ENCODE data around the gene SLC1A7.

Gene SLC1A7

DNA sequence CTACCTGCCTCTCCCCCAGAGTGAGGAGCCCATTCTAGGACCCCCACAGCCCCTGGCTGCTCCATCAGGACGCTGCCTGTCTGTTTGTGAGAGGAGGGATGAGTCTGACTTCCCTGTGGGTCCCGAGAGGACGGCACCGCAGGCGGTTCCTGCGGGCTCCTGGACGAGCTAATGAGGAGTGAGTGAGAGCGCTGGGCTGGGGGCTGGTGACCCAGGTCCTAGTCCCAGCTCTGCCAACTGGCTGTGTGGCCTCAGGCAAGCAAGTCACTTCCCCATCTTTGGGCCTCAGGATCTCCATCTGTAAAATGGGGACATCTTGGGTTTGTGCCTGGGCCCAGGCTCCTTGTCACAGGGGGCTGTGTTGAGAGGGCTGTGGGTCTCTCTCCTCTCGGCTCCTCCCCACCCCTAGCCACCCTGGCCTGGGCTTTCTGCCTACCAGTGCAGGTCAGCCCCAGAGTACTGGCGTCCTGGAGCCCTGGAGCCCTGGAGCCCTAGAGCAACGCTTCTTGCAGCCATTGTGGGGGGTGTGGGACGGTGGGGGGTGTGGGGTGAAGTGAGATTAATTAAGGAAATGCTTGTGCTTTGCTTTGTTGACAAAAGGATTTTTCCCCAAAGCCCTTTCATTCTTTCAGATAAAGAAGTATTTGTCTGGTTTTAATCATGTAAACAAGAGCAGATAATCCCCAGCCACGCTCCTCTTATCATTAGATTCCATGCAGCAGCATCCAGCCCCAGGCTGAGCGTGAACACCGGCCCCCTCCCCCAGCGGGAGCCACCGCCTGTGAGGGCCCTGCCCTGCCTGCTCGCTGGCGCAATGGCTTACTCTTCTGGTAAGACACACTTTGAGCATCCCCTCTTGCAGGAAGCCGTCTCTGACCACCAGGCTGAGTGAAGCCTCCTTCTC, 26.8 kb downstream of the SLC1A7 start:
- no peak for DNase-seq

GRCh38 chr1:53114581-53115400, 27.6 kb downstream of the SLC1A7 start:
- DNase-seq = no peak

- DNase-seq = no peak
Measured at GRCh38 chr1:53114090-53114489, 28.3 kb downstream of the SLC1A7 start.

GRCh38 chr1:53112861-53113260, 29.6 kb downstream of the SLC1A7 start:
- no peak for DNase-seq

DNA sequence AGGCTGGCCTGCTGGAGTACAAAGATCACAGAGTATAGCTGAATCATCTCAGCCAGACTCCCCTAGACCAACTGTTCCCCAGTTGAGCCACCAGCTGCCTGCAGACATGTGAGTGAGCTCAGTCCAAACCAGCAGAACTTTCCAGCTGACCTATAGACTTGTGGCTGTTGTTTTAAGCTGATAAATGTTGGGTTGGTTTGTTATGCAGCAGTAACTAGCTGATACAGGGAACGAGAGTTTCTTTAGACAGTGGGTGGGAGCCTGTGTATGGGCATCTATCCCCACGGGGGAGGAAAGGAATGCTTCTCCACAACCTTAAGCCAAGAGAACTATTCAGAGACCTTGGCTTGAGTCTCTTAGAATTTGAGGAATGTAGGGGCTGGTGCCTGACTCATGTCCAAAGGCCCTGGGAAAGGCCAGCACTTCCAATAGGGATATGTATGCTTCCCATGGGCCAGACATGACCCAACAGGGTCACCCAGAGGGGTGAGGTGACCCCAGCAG, 30.1 kb downstream of the SLC1A7 start:
- no peak for DNase-seq

DNA sequence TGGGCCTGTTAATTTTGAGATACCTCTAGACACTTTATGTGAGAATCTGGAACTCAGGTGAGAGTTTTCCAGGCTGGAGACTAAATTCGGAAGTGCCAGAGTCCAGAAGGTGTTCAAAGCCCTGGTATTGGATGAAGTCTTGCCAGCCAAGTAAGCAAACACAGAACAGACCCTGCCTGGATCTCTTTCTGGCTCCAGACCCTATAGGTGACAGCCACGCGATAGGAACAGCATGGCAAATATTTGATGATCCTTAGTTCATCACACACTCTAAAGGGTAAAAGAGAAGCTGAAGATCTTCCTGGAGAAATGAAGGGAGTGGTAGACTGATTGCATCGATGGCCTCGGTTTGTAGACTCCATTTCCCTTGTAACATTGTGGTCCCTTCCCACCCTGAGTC, 30.7 kb downstream of the SLC1A7 start:
- no peak for DNase-seq

DNA sequence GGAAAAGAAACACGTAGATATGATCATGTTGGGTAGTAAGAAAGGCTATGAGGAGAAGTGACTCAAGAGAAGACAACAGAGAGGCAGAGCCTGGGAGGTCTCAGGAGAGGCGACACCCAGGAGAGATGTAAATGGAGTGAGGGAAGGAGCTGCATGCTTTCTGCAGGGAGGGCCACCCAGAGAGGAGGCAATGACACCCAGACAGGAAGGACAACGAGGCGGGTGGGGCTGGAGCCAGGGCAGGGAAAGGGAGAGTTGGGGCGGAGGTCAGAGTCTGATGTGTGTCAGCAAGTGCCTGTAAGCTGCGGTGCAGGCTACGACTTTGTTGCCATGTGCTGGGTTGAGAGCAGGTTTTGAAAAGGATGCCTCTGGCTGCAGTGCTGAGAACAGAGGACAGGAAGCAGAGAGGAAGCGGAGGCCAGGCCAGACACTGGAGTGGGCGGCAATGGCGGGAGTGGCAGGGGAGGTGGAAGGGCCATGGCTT, 31.3 kb downstream of the SLC1A7 start:
- DNase-seq = no peak

DNA sequence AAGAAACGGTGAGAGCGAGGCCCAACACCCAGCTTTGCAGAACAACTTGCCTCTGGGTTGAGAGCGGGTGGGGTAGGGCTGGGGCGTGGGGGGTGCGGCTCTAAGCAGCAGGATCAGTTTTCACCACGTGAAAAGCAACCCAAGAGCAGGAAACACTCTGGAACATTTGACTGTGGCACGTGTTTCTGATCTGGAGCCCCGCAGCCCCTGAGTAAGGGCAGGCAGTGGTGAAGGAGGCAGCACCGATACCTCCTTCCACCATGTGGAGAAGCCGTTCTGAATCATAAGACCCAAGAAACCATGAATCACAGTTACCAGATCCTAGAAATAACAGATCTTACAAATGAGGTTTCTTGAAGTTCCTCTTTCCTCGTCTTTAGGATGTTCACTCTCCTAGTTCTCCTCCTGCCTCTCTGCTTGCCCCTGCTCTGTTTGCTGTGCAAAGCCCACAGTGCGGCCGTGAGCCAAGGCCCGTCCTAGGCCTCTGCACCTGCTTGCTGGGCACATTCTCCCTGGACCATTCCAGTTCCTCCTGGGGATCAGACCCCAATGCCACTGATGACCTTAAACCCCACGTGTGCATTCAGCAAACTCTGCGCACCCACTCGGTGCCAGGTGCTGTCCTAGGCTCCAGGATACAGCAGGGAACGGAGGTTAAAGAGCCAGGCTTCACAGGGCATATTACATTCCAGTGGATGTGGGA, 31.9 kb downstream of the SLC1A7 start:
- no peak for DNase-seq

DNA sequence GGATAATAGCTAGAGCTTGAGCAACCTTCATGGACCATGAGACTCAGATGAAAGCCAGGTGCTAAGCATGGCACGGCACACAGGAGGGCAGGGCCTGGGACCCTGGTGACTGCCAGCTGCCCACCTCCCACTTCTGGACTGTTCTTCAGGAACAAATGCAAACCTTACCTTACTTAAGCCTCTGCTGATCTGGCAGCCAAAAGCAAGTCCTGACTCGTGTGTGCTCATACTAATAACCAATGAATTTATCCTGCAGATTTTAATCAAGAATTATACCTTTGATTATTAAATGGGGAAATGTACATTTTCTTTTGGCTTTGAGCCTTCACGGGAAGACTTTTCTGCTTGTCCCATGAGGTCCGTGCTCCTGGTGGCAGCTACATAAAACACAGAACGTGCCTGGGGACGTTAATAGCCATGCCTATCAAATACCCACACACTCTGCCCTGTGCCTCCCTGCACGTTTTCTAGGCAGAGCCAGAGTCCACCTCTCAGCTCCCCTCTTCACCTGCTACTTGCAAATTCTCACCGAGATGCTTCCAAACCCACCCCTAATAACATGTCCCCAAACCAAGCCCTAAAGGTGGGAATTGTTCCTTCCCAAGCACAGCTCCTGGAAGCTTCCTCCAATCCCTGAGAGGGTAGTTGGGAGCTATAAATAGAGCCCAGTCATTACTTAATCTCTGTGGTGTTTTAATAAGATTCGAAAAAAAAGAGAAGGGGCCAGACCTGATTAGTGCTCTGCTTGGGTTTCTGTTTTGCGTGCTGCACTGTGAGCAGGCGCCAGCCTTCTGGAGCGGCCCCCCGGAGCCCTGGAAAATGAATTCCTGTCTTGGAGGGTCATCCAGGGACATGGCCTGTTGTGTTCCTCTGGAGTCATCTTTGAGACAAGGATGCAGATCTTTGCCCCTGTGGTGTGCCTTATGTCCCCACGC, 33.5 kb downstream of the SLC1A7 start:
- DNase-seq = no peak

DNA sequence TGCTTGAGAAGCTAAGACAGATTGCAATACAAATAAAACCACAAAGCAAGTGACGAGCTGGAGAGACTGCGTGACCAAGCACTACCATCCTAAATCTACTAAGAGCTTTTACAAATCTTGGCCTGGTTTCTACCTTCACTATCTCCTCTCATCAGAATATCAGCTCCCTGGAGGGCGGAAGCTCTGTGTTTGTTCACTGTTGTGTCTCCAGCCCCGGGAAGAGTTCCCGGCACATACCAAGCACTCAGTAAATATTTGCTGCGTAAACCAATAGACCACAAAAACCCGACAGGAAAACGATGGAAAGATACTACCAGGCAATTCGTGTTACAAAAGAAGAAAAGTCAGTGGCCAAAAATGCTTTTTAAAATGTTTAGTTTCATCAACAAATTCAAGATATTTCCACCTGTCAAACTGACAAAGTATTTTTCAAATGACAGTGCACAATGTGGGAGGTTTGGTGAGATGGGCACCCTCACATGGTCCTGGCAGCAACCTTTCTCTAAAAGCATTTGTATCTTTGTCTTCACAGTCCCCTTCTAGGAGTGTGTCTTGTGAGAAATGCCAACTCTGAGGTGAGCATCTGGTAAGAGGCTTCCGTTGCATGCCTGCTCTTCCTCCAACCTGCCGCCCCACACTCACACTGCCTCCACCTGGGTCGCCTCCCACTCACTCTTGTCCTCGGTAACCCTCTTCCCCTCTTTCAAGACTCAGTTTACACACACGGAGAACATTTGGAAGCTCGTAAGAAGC, 34.7 kb downstream of the SLC1A7 start:
- no peak for DNase-seq

GRCh38 chr1:53107090-53107489, 35.3 kb downstream of the SLC1A7 start:
- no peak for DNase-seq

DNA sequence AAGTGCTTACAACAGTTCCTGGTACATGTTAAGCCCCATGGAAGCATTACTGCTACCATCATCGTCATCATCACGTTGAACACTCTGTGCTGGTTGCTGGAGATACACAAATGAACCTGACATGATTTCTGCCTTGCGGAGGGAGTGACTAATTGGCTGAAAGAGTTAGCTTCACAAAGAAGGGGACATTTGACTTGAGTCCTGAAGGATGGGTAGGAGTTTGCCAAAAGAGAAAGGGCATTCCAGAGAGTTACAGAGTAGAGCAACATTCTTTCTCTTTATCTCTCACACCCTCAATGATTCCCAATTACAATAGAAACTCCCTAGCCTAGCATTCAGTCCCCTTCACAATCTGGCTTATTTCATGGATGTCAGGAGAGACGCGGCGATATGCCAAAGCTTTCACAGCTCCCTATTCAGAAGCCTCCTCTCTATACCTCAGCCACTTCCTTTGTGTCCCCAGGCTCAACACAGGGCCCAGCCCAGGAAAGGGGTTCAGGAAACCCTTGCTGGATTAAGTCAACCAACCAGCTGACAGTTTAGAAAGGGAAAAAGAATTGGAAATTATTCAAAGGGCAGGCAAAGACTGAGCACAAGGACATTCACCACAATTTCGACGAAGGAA, 38.0 kb downstream of the SLC1A7 start:
- DNase-seq = no peak

DNA sequence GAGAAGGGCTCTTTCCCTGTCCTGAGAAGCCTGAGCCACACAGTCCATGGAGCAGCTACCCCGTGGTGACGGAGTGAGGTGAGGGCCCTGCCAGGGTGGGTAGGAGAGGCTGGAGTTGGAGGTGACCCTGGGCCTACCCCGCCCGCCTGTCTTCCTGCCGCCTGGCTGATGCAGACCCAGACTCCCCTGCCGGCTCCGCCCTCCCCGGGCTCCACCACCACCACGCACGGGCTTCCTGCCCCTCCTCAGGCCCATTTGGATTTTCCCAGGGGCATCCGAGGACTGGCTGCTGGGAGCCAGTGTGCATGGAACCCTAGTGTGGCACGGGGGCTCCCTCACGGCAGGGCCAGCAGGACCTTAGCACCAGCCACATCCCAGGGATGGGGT, 47.9 kb downstream of the SLC1A7 start:
- no peak for DNase-seq

DNA sequence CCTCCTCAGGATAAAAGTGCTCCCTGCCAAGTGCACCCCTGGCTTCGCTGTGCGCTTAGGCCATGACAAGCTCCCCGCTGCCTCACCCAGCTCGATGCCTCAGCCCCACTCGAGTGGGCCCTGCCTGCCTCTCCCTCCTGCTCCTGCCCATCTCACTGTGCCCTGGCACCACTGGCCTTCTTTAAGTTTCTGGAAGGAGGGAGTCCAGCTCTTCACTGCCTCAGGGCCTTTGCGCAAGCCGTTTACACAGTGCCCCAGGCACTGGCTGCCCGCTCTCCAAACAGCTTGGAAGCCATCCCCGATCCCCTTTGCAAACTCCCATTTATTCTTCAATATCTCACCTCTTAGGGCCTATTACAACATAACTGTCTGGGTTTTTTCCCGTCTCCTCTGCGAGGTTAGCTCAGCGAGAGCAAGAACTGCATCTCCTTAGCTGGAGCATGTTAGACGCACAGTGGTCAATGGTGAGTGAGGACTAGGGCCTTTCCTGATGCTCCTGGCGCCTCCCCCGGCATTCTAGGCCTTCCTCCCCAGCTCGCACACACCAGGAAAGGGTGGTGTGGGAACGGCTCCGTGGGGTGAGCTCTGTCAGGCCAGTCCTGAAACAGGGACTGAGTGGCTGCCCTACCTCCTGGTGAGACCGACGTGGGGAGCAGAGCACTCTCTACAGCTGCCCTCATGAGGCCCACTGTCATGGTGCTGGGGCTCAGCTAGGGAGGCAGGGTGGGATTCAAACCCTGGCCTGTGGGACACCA, 48.5 kb downstream of the SLC1A7 start:
- DNase-seq = no peak

DNA sequence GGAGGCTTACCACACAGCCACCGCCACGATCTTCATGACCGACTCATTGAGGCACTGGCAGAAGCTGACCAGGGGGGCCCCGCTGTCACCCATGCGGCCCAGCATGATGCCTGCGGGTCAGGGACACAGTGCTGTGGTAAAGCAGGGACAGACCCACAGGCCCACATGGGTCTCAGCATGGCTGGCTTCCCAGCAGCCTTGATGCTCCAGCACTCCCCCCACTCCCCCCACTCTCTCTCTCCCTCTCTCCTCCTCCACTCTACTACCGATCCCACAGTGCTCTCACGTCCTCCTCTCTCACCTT, 49.0 kb downstream of the SLC1A7 start:
- no peak for DNase-seq

- DNase-seq = no peak
Measured at GRCh38 chr1:53092659-53093450, 49.6 kb downstream of the SLC1A7 start.

DNA sequence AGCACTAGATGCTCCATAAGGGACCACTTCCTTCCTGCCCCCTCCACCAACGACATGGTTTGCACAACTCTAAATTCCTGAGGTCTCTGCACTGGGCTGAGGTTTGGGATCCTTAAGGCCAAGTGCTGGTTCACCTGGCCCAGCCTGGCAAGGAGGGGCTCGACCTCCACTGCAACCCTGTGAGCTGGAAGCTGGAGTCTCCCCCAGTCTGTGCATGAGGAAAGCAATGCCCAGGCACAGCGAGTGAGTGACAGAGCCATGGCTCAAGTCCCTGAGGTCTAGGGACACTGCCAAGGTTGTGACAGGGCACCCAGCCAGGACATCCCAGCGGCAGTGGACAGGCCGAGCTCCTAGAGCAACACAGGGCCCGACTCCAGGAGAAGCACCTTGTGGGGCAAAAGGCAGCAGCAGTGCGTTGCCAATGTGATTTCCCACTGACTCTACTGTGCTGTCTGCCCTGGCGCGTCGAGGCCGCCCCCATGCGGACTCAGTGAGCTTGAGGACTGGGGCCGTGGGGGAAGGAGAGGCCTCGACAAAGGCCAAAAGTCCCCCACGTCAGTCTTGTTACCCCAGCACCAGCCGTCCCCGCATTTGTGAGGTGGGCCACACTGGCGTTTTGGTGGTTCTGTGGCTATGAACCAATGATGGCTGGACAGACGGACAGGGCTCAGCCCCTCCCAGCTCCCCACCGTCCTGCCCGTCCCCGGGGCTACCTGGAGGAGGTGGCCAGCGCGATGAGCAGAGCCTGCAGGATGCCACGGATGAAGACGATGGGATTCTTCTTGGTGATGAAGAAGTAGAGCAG, 50.4 kb downstream of the SLC1A7 start:
- no peak for DNase-seq
